IPS-20b (cell line): ENCODE measurements around the gene EIF2B2.

Experiments used
- H3K27ac ChIP-seq: one replicate; pipeline ENCODE4 v1.5.1; 2013; ENCODE audit warnings: low read length
- H3K27me3 ChIP-seq: 2 replicates; pipeline ENCODE4 v1.6.1; 2013; ENCODE audit warnings: mild to moderate bottlenecking, low read length, inconsistent platforms; ENCODE audit not compliant: insufficient read depth
- H3K36me3 ChIP-seq: 2 replicates; pipeline ENCODE4 v1.6.1; 2013; ENCODE audit warnings: low read depth, mild to moderate bottlenecking, inconsistent platforms, low read length, moderate library complexity; ENCODE audit not compliant: insufficient read depth
- H3K4me1 ChIP-seq: 2 replicates; pipeline ENCODE4 v1.6.1; 2013; ENCODE audit warnings: mild to moderate bottlenecking, control low read depth, inconsistent platforms, low read length, moderate library complexity; ENCODE audit not compliant: insufficient read depth
- H3K4me3 ChIP-seq: 2 replicates; pipeline ENCODE4 v1.5.1; 2013; ENCODE audit warnings: mild to moderate bottlenecking, low read length, inconsistent platforms
- H3K9ac ChIP-seq: 2 replicates; pipeline ENCODE4 v1.6.1; 2013; ENCODE audit warnings: low read depth, mild to moderate bottlenecking, inconsistent platforms, low read length, moderate library complexity
- H3K9me3 ChIP-seq: 2 replicates; pipeline ENCODE4 v1.6.1; 2013; ENCODE audit warnings: mild to moderate bottlenecking, low read depth, low read length, inconsistent platforms; ENCODE audit not compliant: insufficient read depth

The EIF2B2 gene

GRCh38 chr14:74976264-74977113, 26.2 kb upstream of the EIF2B2 start:
- Histone ChIP-seq H3K27ac (no peak overlapping the region), H3K27me3 (peaks cover 9% of the 10 kb centered on the region; the same call in 1 of the 2 replicates), H3K9me3 (no peaks in the 10 kb centered on the region), H3K36me3 (no peaks in the 10 kb centered on the region), H3K4me1 (peaks cover 27% of the 10 kb centered on the region), H3K4me3 (no peak overlapping the region), H3K9ac (no peak overlapping the region)

GRCh38 chr14:74977164-74977900, 25.4 kb upstream of the EIF2B2 start:
- H3K36me3 ChIP-seq, result no peaks in the 10 kb centered on the region

GRCh38 chr14:74977901-74978385, 24.8 kb upstream of the EIF2B2 start:
- H3K4me3 ChIP-seq, result no peak overlapping the region
- no peaks in the 10 kb centered on the region for H3K36me3 ChIP-seq
- H3K9ac ChIP-seq, result no peak overlapping the region
- no peaks in the 10 kb centered on the region for H3K9me3 ChIP-seq
- H3K27ac ChIP-seq, result no peak overlapping the region
- peaks cover 27% of the 10 kb centered on the region for H3K4me1 ChIP-seq
- peaks cover 9% of the 10 kb centered on the region; the same call in 1 of the 2 replicates for H3K27me3 ChIP-seq

More at GRCh38 chr14:74977164-74977900, 25.4 kb upstream of the EIF2B2 start:
- Histone ChIP-seq H3K9me3 (no peaks in the 10 kb centered on the region), H3K9ac (no peak overlapping the region), H3K27ac (no peak overlapping the region), H3K27me3 (peaks cover 9% of the 10 kb centered on the region; the same call in 1 of the 2 replicates), H3K4me1 (peaks cover 27% of the 10 kb centered on the region), H3K4me3 (no peak overlapping the region)

- H3K9me3 ChIP-seq, result no peaks in the 10 kb centered on the region
- peaks cover 27% of the 10 kb centered on the region for H3K4me1 ChIP-seq
- no peak overlapping the region for H3K4me3 ChIP-seq
- H3K9ac ChIP-seq, result no peak overlapping the region
- H3K27ac ChIP-seq, result no peak overlapping the region
- H3K27me3 ChIP-seq, result peaks cover 9% of the 10 kb centered on the region; the same call in 1 of the 2 replicates
- no peaks in the 10 kb centered on the region for H3K36me3 ChIP-seq
These were observed 24.2 kb upstream of the EIF2B2 start for GRCh38 chr14:74978416-74978947.

- Histone ChIP-seq H3K27ac (no peak overlapping the region), H3K9ac (no peak overlapping the region; the same call in 1 of the 2 replicates), H3K4me1 (peaks cover 23% of the 10 kb centered on the region), H3K4me3 (no peak overlapping the region), H3K9me3 (no peaks in the 10 kb centered on the region), H3K36me3 (no peaks in the 10 kb centered on the region), H3K27me3 (peaks cover 9% of the 10 kb centered on the region; the same call in 1 of the 2 replicates)
These were observed 23.7 kb upstream of the EIF2B2 start for GRCh38 chr14:74979029-74979428.

- no peak overlapping the region for H3K27ac ChIP-seq
- no peaks in the 10 kb centered on the region for H3K36me3 ChIP-seq
- H3K9ac ChIP-seq, result peak overlapping the region; percentile 10; the same call in 1 of the 2 replicates
- peaks cover 9% of the 10 kb centered on the region; the same call in 1 of the 2 replicates for H3K27me3 ChIP-seq
- no peaks in the 10 kb centered on the region for H3K9me3 ChIP-seq
- H3K4me3 ChIP-seq, result no peak overlapping the region
- peaks cover 18% of the 10 kb centered on the region for H3K4me1 ChIP-seq
These were observed 23.0 kb upstream of the EIF2B2 start for GRCh38 chr14:74979442-74980397.

- Histone ChIP-seq H3K9ac (0 out of 2 replicates have a peak overlapping the region, but pooled peaks have one; percentile 10), H3K4me3 (no peak overlapping the region), H3K27me3 (peaks cover 9% of the 10 kb centered on the region; the same call in 1 of the 2 replicates), H3K27ac (no peak overlapping the region), H3K9me3 (no peaks in the 10 kb centered on the region), H3K36me3 (no peaks in the 10 kb centered on the region), H3K4me1 (peaks cover 18% of the 10 kb centered on the region)
These were observed 22.4 kb upstream of the EIF2B2 start for GRCh38 chr14:74980398-74980730.

GRCh38 chr14:74980731-74981461, 21.8 kb upstream of the EIF2B2 start:
- H3K27ac ChIP-seq, result no peak overlapping the region
- 0 out of 2 replicates have a peak overlapping the region, but pooled peaks have one; percentile 10 for H3K9ac ChIP-seq
- H3K9me3 ChIP-seq, result no peaks in the 10 kb centered on the region
- no peak overlapping the region for H3K4me3 ChIP-seq
- H3K36me3 ChIP-seq, result no peaks in the 10 kb centered on the region
- peaks cover 18% of the 10 kb centered on the region for H3K4me1 ChIP-seq
- H3K27me3 ChIP-seq, result peaks cover 9% of the 10 kb centered on the region; the same call in 1 of the 2 replicates

GRCh38 chr14:74981462-74981782, 21.3 kb upstream of the EIF2B2 start:
- no peak overlapping the region for H3K27ac ChIP-seq
- H3K9ac ChIP-seq, result no peak overlapping the region
- peaks cover 18% of the 10 kb centered on the region for H3K4me1 ChIP-seq
- no peaks in the 10 kb centered on the region for H3K9me3 ChIP-seq
- no peaks in the 10 kb centered on the region for H3K36me3 ChIP-seq
- H3K4me3 ChIP-seq, result no peak overlapping the region
- peaks cover 9% of the 10 kb centered on the region; the same call in 1 of the 2 replicates for H3K27me3 ChIP-seq

- peaks cover 9% of the 10 kb centered on the region; the same call in 1 of the 2 replicates for H3K27me3 ChIP-seq
- no peak overlapping the region for H3K4me3 ChIP-seq
- H3K27ac ChIP-seq, result no peak overlapping the region
- H3K36me3 ChIP-seq, result no peaks in the 10 kb centered on the region
- peaks cover 18% of the 10 kb centered on the region for H3K4me1 ChIP-seq
- no peak overlapping the region for H3K9ac ChIP-seq
- no peaks in the 10 kb centered on the region for H3K9me3 ChIP-seq
These were observed 20.9 kb upstream of the EIF2B2 start for GRCh38 chr14:74981833-74982232.
